B cell (primary cell): ENCODE data around the gene VAV2. TPM values are rescaled to one million over a fixed set of nuclear protein-coding genes. Genes with fewer than 3 reads are reported as not detected.
A peak's percentile ranks its signal among the peaks of the same experiment; 100 is the strongest.

Experiments
- ATAC-seq: fragments of 200-7000 bp; cut with Tn5 transposase; one replicate; pipeline ENCODE4 v1.10.0; 2021; ENCODE audit warnings: low read depth, mild to moderate bottlenecking, moderate number of reproducible peaks, moderate library complexity
- CTCF ChIA-PET: fragments of 350-600 bp; sonication (Branson Sonifier 250); formaldehyde crosslinking; loops from one replicate; lab custom pipeline; 2021; ENCODE audit warnings: antibody characterized with exemption, inconsistent platforms; lab: Charles Lee
- POLR2A ChIA-PET: fragments of 350-600 bp; sonication (Branson Sonifier 250); formaldehyde crosslinking; loops from one replicate; lab custom pipeline; 2021; ENCODE audit warnings: antibody characterized with exemption; lab: Charles Lee
- DNase-seq: peaks from one replicate; pipeline ENCODE4 v3.0.0; 2013
- H2AFZ ChIP-seq: 2 replicates; pipeline ENCODE4 v1.6.1; 2012; ENCODE audit warnings: mild to moderate bottlenecking, low read depth, low read length; ENCODE audit not compliant: insufficient read depth, poor library complexity, severe bottlenecking
- H3K27ac ChIP-seq, 2 donors: 1 replicate in 1 of 2; 2 replicates in 1 of 2; pipeline ENCODE4 v1.5.1; 2012 to 2013; ENCODE audit warnings: low read length in 2 of 2, mild to moderate bottlenecking in 2 of 2, moderate library complexity in 1 of 2
- H3K27me3 ChIP-seq, 4 experiments: fragments of 200-600 bp in 1 of 4; sonication (generic) in 1 of 4; replicated peaks in 1 of 4; 1 replicate in 2 of 4; 2 replicates in 2 of 4; pipeline versions ENCODE4 v1.6.1 to v1.7.0; 2013 to 2016; ENCODE audit warnings: low read length in 3 of 4, mild to moderate bottlenecking in 2 of 4, mixed read lengths in 1 of 4, moderate library complexity in 1 of 4; ENCODE audit not compliant: insufficient read depth in 4 of 4, control insufficient read depth in 3 of 4; ENCODE audit errors: control extremely low read depth in 1 of 4
- H3K36me3 ChIP-seq, 2 experiments: replicated peaks in 1 of 2; 1 replicate in 1 of 2; 2 replicates in 1 of 2; pipeline versions ENCODE4 v1.6.1 to v1.7.1; 2013; ENCODE audit warnings: low read length in 1 of 2; ENCODE audit not compliant: insufficient read depth in 2 of 2, control insufficient read depth in 1 of 2; ENCODE audit errors: control extremely low read depth in 1 of 2, extremely low read depth in 1 of 2
- H3K4me1 ChIP-seq, 2 donors: fragments of 200-600 bp in 1 of 2; sonication (generic) in 1 of 2; 1 replicate in 1 of 2; 2 replicates in 1 of 2; pipeline versions ENCODE4 v1.5.1 to v1.6.1; 2013 to 2017; ENCODE audit warnings: low read length in 2 of 2; ENCODE audit not compliant: control insufficient read depth in 2 of 2, insufficient read depth in 2 of 2
- H3K4me2 ChIP-seq: replicated peaks from 2 replicates; pipeline ENCODE3; 2012; ENCODE audit warnings: mild to moderate bottlenecking, low read depth, low read length; ENCODE audit not compliant: poor library complexity, severe bottlenecking
- H3K4me3 ChIP-seq, 5 experiments: fragments of 200-600 bp in 1 of 5; sonication (generic) in 1 of 5; 1 replicate in 3 of 5; 2 replicates in 2 of 5; pipeline versions ENCODE4 v1.5.1 to v1.7.0; 2011 to 2016; ENCODE audit warnings: low read length in 4 of 5, mild to moderate bottlenecking in 4 of 5, low read depth in 2 of 5, control low read depth in 1 of 5, moderate library complexity in 1 of 5; ENCODE audit not compliant: insufficient read depth in 1 of 5; ENCODE audit errors: control extremely low read depth in 1 of 5, extremely low read depth in 1 of 5
- H3K79me2 ChIP-seq: fragments of 200-600 bp; sonication (generic); one replicate; pipeline ENCODE4 v1.6.0; 2016; ENCODE audit warnings: low read length; ENCODE audit not compliant: control insufficient read depth, insufficient read depth
- H3K9ac ChIP-seq: fragments of 200-600 bp; sonication (generic); 2 replicates; pipeline ENCODE4 v1.6.1; 2017; ENCODE audit warnings: mild to moderate bottlenecking, low read length, moderate library complexity
- H3K9me3 ChIP-seq, 3 donors: one replicate each; pipeline versions ENCODE4 v1.6.1 to v1.7.1; 2013; ENCODE audit warnings: low read length in 2 of 3; ENCODE audit not compliant: control insufficient read depth in 2 of 3, insufficient read depth in 1 of 3; ENCODE audit errors: control extremely low read depth in 1 of 3
- H4K20me1 ChIP-seq: 2 replicates; pipeline ENCODE4 v1.6.0; 2012; ENCODE audit warnings: mild to moderate bottlenecking, low read length; ENCODE audit not compliant: insufficient read depth, control insufficient read depth, poor library complexity, severe bottlenecking
- H3K27ac Mint-ChIP-seq: one replicate; pipeline ENCODE4 v1.8.0; 2021; ENCODE audit warnings: mixed read lengths
- H3K27me3 Mint-ChIP-seq: one replicate; pipeline ENCODE4 v1.8.0; 2021; ENCODE audit warnings: mixed read lengths
- H3K4me1 Mint-ChIP-seq: one replicate; pipeline ENCODE4 v1.8.0; 2021; ENCODE audit warnings: mixed read lengths
- H3K4me3 Mint-ChIP-seq: one replicate; pipeline ENCODE4 v1.8.0; 2021; ENCODE audit warnings: mixed read lengths
- H3K9me3 Mint-ChIP-seq: one replicate; pipeline ENCODE4 v1.8.0; 2022; ENCODE audit warnings: mixed read lengths; ENCODE audit not compliant: insufficient read depth
- CTCF ChIP-seq: fragments of 200-600 bp; IDR thresholded peaks from one replicate; pipeline ENCODE4 v1.8.0; 2022; ENCODE audit warnings: antibody characterized with exemption, mild to moderate bottlenecking
- EZH2 ChIP-seq: IDR thresholded peaks from 2 replicates; pipeline ENCODE4 v1.6.1; 2012; ENCODE audit warnings: borderline replicate concordance, low read depth, mild to moderate bottlenecking, moderate library complexity, low read length; ENCODE audit not compliant: insufficient read depth, poor library complexity, severe bottlenecking
- WGBS: methylation state at CpG from one replicate; pipeline ENCODE4 v1.1.5; 2013; ENCODE audit warnings: missing lambda C conversion rate; ENCODE audit not compliant: insufficient coverage; 5-methylcytosine and 5-hydroxymethylcytosine counted together
- intact Hi-C: fragments of 100-400 bp; cut with micrococcal nuclease; formaldehyde crosslinking; loops from one replicate; pipeline ENCODE4 v1.10.0; 2022
- polyA plus RNA-seq: library from polyadenylated mRNA; depleted of rRNA; stranded (reverse); fragments of >200 nt; gene quantifications from 2 replicates; pipeline ENCODE4 v1.2.3, GENCODE V29; 2012
- total RNA-seq, 2 donors: library from RNA; stranded (reverse); fragments of 120-200 nt in 1 of 2; gene quantifications; 1 replicate in 1 of 2; 2 replicates in 1 of 2; pipeline versions ENCODE4 v1.2.3 to v1.2.4, GENCODE V29; 2013 to 2022

VAV2 gene
- total and polyA plus RNA-seq, 2 donors (not counting 1 experiment from before 2014, with no cell fraction given): 34.4 to 128 TPM

- Histone ChIP-seq H3K9me3 (no peaks in the 10 kb centered on the region), H3K79me2 (peaks cover 99% of the 10 kb centered on the region), H3K36me3 (peaks cover 0 to 6% of the 10 kb centered on the region in 2 experiments), H3K4me3 (no peak overlapping the region), H4K20me1 (peaks cover 95% of the 10 kb centered on the region), H3K27ac (no peak overlapping the region), H2AFZ (no peak overlapping the region), H3K4me1 (peaks cover 34 to 35% of the 10 kb centered on the region in 2 donors), H3K9ac (no peak overlapping the region), H3K27me3 (no peaks in the 10 kb centered on the region), H3K4me2 (peak overlapping the region; percentile 22)
- DNase-seq (no peak), ATAC-seq (no peak)
- H3K27me3 Mint-ChIP-seq: no peaks in the 10 kb centered on the region
- no peak for TF ChIP-seq EZH2
- no peak for TF ChIP-seq CTCF
- H3K4me1 Mint-ChIP-seq: peaks cover 63% of the 10 kb centered on the region
- no peak overlapping the region for H3K4me3 Mint-ChIP-seq
- H3K27ac Mint-ChIP-seq: peak overlapping the region; percentile 16
- CTCF ChIA-PET: interaction anchor here (0.6 kb wide), 1 partner anchor 18 kb away, joined by 3 read pairs; no protein-coding TSS in a partner anchor
- 98% methylated on average over 8 of the region's 13 CpGs for whole genome bisulfite sequencing
- no peaks in the 10 kb centered on the region for H3K9me3 Mint-ChIP-seq
- POLR2A ChIA-PET: no interaction called here
- intact Hi-C loops: no loop called here
These were observed 5.2 kb downstream of the VAV2 start for GRCh38 chr9:133986774-133987445.

DNA sequence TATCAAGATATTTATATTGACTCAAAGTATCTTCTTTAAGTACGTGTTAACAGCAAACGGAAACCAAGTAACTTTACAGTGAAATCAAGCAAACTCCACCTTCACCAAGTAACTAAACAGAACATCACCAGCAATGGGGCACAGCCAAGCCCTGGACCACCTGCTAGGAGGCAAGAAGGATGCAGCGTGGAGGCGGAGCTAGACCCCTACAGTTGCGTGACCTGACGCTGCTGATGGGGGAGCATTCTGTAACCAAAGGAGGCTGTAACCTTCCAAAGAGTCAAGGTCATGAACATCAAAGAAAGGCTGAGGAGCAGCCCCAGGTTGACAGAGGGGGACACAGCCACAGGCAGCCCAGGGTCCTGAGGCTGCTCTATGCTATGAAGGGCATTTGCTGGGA, 6.1 kb downstream of the VAV2 start:
- peaks cover 42 to 43% of the 10 kb centered on the region in 2 donors for H3K4me1 ChIP-seq
- Mint-ChIP-seq H3K4me3 (no peak overlapping the region), H3K27me3 (no peaks in the 10 kb centered on the region), H3K27ac (peak overlapping the region; percentile 1), H3K9me3 (no peaks in the 10 kb centered on the region), H3K4me1 (peaks cover 71% of the 10 kb centered on the region)
- H3K27ac ChIP-seq: peak overlapping the region in 1 of 2 donors; percentile 12
- H3K79me2 ChIP-seq: peaks cover 100% of the 10 kb centered on the region
- no peak overlapping the region for H2AFZ ChIP-seq
- peaks cover 100% of the 10 kb centered on the region for H4K20me1 ChIP-seq
- H3K9me3 ChIP-seq: no peaks in the 10 kb centered on the region
- ATAC-seq (no peak), DNase-seq (no peak)
- ChIA-PET CTCF (interaction anchor here (1.5 kb wide), 1 partner anchor 9 kb away, joined by 4 read pairs; no protein-coding TSS in a partner anchor), POLR2A (no interaction called here)
- H3K27me3 ChIP-seq: no peaks in the 10 kb centered on the region
- no peak overlapping the region for H3K4me3 ChIP-seq
- 93% methylated on average over 6 of the region's 6 CpGs for whole genome bisulfite sequencing
- peaks cover 0 to 6% of the 10 kb centered on the region in 2 experiments for H3K36me3 ChIP-seq
- no peak overlapping the region for H3K9ac ChIP-seq
- TF ChIP-seq CTCF: no peak
- TF ChIP-seq EZH2: no peak
- intact Hi-C loops: no loop called here
- H3K4me2 ChIP-seq: no peak overlapping the region
